Measurements from ENCODE around the gene DMAP1.

The DMAP1 gene

DNA sequence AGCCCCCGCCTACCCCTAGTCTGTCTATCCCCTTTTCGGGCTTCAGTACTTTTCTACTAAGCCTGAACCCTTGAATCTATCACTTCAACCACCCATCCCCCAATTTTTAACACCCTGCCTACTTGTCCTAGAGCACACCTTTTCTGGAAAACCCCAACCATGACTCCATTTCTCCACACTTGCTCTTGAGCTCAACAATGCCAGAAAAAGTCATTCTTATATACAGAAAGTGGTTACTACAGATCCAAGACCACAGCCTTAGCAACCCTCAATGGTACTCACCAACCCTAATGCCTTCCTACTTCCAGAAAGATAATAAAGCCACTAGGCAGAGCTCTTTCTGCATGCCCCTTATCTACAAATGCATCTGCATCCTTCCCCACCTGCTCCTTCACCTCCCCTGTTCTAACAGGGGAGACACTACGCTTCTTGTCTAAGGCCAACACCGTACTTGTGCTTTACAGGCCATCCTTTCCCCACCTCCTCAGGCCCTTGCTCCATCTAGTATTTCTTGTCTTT lies 41.2 kb downstream of the DMAP1 start:
- DNase-seq (ENCODE audit: low read depth), result no peak

DNA sequence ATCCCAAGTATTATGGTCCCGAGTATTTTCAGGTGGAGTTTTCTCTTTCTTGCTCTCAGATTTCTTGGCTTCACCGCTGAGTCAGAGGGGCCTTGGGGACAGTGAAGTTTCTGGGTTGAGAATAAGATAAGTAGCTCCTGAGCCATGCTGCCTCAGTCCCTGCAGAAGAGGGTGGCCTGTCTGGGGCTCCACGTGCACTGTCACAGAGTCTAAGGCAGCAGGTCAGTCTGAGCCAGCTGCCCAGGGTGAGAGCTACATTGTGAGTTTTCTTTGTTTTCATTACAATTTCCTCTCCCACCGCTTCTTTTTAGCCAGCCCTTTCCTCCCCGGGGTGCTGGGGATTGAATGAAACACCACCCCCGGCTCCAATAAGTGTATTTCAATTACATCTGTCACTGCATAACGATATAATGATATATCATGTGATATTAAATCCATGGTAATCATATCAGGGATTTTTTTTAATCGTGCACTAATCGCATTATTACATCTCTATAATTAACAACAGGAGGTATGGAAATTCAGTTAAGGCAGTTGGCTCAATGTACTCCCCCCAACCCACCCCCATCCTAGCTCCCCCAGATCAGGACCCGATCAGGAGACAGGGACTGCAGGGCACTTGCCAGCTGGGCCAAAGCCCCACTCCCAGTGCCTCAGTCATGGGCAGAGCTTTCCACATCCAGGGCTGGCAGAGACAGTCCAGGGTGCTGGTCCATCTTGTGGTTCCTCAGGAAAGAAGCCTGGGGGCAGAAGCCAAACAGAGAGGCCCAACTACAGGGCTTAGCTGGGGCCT lies 43.7 kb downstream of the DMAP1 start:
- DNase-seq (ENCODE audit: low read depth), result no peak

DNA sequence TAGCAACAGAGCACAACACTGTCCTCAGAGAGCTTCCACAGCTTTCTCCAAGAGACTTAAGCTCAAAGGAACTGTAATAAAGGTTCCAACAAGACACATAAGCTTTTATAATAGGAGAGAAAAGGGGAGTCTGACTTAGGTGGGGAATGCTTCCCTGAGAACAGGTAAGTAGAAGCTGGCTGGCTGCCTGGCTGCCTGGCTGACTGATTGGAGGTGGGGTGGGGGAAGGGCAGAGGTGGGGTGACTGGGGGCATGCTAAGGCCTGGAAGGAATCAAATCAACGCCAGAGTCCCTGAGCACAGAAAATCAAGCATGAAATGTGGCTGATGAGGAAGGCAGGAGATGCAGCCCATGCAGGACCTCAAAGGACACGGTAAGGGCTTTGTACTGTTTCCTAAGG lies 45.8 kb downstream of the DMAP1 start:
- no peak for DNase-seq (ENCODE audit: low read depth)

DNA sequence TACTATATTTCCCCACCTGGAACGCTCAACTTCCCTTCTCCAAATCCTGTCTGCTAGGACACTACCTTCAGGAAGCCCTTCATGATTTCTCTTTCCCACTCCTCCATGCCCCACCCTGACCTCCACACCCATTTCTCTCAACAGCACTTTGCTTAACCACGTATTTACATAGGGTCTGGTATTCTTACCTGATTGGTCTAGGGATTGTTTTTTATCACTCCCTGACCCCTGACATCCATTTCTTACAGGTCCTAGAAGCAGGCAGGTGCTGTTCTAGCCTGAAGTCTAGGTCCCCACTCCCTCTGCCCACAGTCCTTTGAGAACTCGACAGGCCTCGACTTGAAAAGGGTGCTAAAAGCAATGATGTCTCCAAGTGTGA lies 47.5 kb downstream of the DMAP1 start:
- DNase-seq (ENCODE audit: low read depth), result no peak

DNA sequence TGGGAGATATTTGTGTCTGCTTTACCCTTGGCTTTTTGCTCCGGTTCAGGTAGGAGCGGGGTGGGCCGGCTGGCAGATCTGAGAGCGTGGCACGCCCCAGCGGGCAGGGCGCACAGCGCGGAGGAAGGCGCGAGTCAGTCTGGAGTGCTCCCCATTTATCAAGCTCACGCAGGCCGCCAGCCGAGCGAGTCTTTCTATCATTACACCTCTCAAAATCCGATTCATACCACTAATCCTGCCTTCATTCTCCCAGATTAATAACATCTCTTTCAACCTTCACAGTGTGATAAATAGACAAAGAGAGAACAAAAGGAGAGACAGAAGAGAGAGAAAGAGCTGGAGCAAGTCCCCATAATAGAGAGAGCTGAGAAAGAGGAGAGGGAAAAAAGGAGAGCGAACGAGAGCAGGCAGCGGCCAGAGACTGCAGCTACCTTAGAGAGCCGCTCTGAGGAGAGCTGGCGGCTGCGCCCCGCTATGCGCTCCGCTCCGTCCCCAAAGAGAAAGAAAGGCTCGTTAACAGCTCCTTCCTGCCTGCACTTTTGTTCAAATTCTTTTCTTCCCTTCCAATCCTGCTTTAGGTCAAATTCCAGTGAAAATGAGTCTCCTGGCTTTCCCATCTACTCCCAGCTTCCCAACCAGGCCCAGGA lies 48.0 kb downstream of the DMAP1 start:
- no peak for DNase-seq (ENCODE audit: low read depth)

DNA sequence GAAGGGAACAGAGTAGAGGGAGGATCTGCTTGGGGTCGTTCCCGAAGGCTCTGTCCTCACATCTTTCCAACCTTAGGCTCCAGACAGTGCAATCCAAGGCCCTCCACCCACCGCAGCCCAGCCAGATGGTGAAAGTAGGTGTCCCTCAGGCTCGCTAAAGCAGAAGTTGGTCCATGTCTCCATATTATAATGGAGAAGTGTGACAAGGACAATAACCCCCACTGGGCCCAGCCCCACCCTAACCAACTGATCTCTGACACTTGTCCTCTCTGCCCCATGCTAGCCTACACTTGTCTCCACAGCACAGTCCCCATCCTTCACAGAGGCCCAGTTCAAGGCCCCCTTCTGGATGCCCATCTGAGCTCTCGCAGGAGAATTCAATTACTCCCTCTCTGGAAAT lies 48.7 kb downstream of the DMAP1 start:
- no peak for DNase-seq (ENCODE audit: low read depth)

DNA sequence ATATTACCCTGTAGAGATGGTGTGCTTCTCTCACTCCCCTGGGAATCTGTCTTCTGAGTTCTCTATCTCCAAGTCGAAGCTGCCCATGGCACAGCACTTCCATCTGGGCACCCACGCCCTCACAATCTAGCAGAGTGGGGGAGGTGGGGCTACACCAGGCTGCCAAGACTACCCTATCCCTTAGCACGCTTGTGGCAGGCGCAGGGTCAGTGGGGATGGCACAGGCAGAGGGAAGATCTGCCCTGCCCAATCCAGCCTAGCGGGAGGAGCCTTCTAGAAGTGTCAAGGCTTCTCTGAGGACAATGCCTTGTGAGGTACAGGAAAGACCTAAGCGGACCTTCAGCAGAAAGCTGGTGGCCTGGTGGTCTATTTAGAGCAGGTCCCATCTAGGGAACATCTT lies 49.1 kb downstream of the DMAP1 start:
- DNase-seq (ENCODE audit: low read depth), result no peak

DNA sequence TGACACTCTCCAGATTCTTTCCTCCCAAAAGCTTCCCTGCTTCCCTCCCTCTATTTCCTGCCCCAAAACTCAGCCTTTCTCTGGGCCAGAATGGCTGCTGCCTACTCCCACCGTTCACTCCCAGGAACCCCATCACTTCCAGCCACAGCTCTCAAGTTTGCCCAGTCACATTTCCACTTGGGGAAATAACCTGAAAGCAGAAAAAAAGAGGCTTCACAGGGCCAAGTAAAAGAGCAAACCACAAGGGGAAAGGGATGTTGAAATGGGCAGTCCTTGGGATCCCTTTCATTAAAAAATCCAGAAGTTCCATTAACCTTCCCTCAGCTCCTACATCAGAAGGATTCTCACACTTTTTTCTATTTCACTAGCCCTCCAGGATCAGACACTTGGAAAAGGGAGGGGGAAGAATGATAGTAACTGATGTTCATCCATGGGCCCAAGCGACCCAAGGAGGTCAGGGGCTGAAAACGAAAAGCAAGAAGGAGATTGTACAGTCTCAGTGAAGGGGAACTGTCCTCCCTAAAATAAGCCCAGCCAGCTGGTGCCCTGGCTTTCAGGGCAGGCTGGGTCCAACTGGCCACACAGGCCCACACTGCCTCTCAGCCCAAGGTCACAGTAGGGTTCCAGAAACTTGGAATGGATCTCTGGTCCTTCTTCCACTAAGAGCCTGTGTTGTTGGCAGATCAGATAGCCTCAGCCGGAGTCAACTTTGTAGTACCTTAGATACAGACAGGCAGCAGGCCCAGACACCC lies 49.7 kb downstream of the DMAP1 start:
- DNase-seq (ENCODE audit: low read depth), result no peak

DNA sequence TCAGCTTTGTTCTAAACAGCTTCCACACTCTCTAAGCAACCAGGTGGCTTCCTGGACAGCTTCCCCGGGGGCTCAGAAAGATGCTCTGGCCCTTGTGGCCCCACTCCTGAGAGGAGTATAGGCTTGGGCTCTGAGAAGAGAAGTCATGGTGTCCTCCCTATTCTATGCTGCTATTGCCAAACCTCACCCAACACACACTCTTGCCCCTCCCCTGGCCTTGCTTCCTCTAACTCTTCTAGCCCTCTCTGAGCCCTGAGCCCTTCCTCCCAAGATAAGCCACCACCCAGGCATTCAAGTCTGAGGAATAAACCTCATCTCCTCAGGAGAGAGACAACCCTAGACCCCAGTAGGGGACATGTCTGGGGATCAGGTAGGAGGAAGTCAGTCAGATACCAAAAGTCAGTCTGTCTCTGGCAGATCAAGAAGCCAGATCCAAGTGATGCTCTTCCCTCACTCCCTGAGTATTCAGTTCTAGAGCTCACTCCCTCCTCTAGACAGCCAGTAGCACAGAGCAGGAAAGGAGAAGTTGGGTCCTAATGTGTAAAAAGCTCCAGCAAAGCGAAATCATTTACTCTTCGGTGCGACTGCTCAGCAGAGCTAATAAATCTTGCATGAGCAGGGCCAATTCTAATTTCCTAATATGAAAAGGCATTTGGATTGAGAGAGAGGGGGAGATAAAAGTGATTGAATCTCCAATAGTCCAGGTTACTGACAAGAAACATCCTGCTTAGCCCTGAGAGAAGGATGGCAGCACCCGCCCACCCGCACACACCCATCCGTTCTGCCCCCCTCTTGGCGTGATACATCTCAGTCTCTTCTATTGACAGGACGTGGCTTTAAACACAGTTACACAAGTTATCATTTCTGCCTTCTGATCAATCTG lies 50.5 kb downstream of the DMAP1 start:
- no peak for DNase-seq (ENCODE audit: low read depth)

DNA sequence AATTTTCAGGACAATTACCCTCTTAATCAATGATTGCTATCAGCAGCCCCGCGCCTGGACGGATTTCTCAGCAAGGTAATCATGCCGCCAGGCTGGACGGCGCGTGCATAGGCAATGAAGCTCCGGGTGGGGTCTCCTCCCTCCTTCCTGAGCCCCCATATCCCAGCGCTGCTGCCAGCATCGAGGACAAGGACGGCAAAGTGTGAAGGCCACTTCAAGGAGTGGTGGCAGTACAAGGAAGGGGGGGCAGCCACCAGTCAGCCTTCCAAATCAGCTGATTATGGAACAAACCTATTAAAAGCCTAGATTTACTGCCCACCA lies 51.1 kb downstream of the DMAP1 start:
- no peak for DNase-seq (ENCODE audit: low read depth)

DNA sequence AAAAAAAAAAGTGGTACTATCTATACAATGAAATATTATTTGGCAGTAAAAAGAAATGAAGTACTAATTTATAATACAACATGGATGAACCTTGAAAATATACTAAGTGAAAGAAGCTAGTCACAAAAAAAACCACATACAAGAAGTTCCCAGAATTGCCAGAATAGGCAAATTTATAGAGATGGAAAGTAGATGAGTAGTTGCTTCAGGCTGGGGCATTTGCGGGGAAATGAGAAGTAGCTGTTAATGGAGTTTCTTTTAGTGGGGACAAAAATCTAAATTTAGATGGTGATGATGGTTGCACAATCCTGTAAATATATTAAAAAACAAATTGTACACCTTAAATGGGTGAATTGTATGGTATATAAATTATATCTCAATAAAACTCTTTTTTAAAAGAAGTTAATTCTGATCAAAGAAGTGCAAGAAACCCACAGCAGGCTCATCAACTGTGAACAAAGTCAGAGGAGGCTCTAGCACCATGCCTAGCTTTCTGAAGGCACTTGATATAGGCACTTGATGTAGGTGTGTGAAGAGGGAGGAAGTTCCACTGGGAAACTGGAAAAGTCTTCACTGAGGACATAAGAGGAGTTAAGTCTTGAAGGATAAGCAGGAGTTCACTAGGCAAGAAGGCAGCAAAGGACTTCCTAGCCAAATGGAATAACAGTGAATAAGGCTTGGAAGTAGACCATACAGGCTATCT lies 52.5 kb downstream of the DMAP1 start:
- DNase-seq (ENCODE audit: low read depth), result no peak

DNA sequence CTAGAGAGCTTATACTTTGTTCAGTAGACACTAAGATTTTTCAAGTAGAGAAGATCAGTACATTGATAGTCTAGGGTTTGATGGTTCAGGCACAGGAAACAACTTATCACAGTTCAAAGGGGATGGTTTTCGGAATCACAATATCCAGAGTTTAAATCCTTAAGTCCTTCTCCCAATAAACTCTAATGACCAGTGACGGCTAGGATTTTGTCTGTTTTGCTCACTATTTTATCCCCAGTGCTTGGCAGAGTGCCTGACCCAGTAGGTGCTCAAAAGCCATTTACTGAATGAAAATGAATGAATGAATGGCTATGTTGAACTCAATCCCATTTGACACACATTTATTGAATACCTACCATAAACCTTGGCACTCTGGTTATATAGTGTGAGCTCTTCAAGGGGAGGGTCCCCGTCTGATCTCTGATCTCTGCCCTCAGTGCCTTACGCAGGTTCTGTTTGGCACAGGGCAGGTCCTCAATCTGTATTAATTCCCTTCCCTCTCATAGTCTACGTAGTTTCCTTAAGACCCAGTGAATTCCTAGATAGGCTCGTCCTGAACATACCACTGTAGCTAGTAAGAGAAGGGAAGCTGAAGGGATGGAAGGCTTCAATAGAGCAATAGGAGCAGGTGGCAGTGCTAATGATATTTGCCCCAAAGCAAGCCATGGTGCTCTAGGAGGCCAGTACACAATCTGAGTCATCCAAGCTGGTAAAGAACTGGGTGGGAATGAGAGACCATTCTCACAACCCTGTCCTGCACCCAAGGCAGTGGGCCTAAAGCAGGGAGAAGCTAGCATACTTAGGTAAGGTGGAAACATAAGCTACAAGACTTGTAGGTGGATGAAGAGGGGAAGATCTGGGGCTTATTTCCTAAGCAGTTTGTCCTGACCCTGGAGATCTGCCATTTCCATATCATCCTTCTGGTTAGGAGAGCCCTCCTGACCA lies 53.4 kb downstream of the DMAP1 start:
- no peak for DNase-seq (ENCODE audit: low read depth)

DNA sequence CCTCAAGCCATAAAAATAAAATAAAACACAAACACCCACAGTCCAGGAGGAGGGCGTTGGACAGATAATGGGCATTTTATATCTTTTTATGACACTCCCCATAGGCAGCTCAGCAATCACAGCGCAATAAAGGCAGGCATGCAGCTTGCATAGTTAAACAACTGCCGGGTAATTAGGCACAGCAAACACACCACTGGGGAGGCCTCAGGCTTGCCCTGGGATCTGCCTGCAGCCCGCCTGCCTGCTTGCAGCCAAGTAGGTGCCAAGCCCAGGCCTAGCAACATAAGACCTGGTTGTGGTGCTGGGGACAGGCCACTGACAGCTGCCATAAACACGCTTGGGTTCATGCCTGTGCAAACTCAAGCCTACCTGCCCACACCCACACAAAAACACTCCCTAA lies 54.2 kb downstream of the DMAP1 start:
- no peak for DNase-seq (ENCODE audit: low read depth)

DNA sequence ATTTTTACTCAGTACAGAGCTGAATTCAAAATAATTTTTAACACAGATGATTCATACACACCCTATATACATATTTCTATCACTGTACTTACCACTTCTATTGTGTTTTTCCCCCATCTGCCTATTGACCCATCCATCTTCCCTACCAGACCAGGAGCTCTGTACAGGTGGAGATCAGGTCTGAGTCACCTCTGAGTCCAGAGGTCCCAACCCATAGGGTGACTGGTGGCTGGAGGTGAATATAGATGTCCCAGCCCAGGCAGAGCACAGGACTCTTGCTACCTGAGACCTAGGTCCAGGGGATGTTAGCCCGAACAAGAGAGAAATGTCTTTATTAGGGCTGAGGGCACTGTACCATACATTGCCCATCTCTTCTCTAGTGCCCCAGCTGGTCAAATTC lies 54.8 kb downstream of the DMAP1 start:
- DNase-seq (ENCODE audit: low read depth), result no peak

Data from non-pigmented ciliary epithelial cell (primary cell).